Heart left ventricle (tissue), 16 donors: ENCODE results near the gene SLC6A9. TPM values are rescaled to one million over a fixed set of nuclear protein-coding genes. Genes with fewer than 3 reads are reported as not detected.

Source experiments
- ATAC-seq, 4 donors: fragments of 200-7000 bp; cut with Tn5 transposase; one replicate each; pipeline ENCODE4 v1.9.1; 2020 to 2022; ENCODE audit warnings: moderate library complexity in 4 of 4, mild to moderate bottlenecking in 3 of 4, moderate number of reproducible peaks in 1 of 4
- DNase-seq, 5 donors: peaks; one replicate each; pipeline ENCODE4 v3.0.0-alpha.2; 2020
- H3K27ac ChIP-seq, 12 donors: fragments of 200-600 bp; sonication (generic) in 4 of 12; one replicate each; pipeline versions ENCODE4 v1.5.0 to v1.8.0; 2016 to 2022; ENCODE audit warnings: mild to moderate bottlenecking in 2 of 12
- H3K27me3 ChIP-seq, 9 donors: fragments of 200-600 bp; sonication (generic) in 2 of 9; one replicate each; pipeline versions ENCODE4 v1.5.1 to v1.8.0; 2016 to 2022; ENCODE audit warnings: mild to moderate bottlenecking in 3 of 9
- H3K36me3 ChIP-seq, 9 donors: fragments of 200-600 bp; sonication (generic) in 2 of 9; one replicate each; pipeline versions ENCODE4 v1.5.0 to v1.8.0; 2018 to 2022; ENCODE audit warnings: mild to moderate bottlenecking in 2 of 9
- H3K4me1 ChIP-seq, 12 donors: fragments of 200-600 bp; sonication (generic) in 4 of 12; one replicate each; pipeline versions ENCODE4 v1.5.0 to v1.8.0; 2016 to 2022; ENCODE audit warnings: mild to moderate bottlenecking in 3 of 12
- H3K4me3 ChIP-seq, 12 donors: fragments of 200-600 bp; sonication (generic) in 4 of 12; one replicate each; pipeline versions ENCODE4 v1.5.0 to v1.8.0; 2017 to 2022; ENCODE audit warnings: mild to moderate bottlenecking in 9 of 12, moderate library complexity in 4 of 12
- H3K9me3 ChIP-seq, 12 donors: fragments of 200-600 bp; sonication (generic) in 4 of 12; one replicate each; pipeline versions ENCODE4 v1.5.0 to v1.8.0; 2016 to 2022; ENCODE audit warnings: mild to moderate bottlenecking in 1 of 12
- CTCF ChIP-seq, 12 donors: fragments of 200-600 bp; sonication (generic) in 4 of 12; IDR thresholded peaks; one replicate each; pipeline versions ENCODE4 v1.5.0 to v1.8.0; 2018 to 2022; ENCODE audit warnings: antibody characterized with exemption in 12 of 12, mild to moderate bottlenecking in 5 of 12
- POLR2A ChIP-seq, 2 donors: fragments of 450-650 bp; IDR thresholded peaks; one replicate each; pipeline ENCODE4 v1.6.1; 2017; ENCODE audit warnings: antibody characterized with exemption in 2 of 2, mild to moderate bottlenecking in 2 of 2, moderate library complexity in 2 of 2
- WGBS, 4 donors: extraction: QIAGEN DNeasy Blood & Tissue Kit in 2 of 4; methylation state at CpG; one replicate each; pipeline versions ENCODE4 v1.1.5 to v1.1.7; 2013 to 2018; 5-methylcytosine and 5-hydroxymethylcytosine counted together
- intact Hi-C, 10 donors: fragments of 100-400 bp; cut with DNase I; formaldehyde crosslinking; loops; one replicate each; pipeline versions ENCODE4 v1.11.1 to v1.14.2; 2022
- polyA plus RNA-seq, 2 donors: library from polyadenylated mRNA; stranded (reverse); fragments of 200-250 nt; gene quantifications; one replicate each; pipeline ENCODE4 v1.2.3, GENCODE V29; 2013
- total RNA-seq, 9 donors: library from RNA; depleted of rRNA in 2 of 9; stranded (reverse); fragments of >200 nt in 2 of 9; fragmentation: NEBNext Ultra II Directional in 3 of 9; extraction: Animal tissue kit (Norgen Biotek cat#: 25700) in 3 of 9; gene quantifications; one replicate each; pipeline versions ENCODE4 v1.1.0 to v1.2.4, GENCODE V29; 2016 to 2023
- donor health status: ischemic (EF 13 %, LVEDD 7.1; RV severe dilation, severe dysfunction).
- donor health status: healthy with polysubstance abuse.
- donor health status: DM: no; HTN: yes; CAD: no.
- donor health status: DM: no; HTN: no; CAD: no.
- donor health status: ischemic (EF 25% LVEDD 6.9; RV normal size, moderate dysfunction).
- donor health status: ischemic (EF 25% LVEDD 5.7; RV mildly dilated, moderate dysfunction).
- donor health status: healthy.
- donor health status: DM: yes; HTN: yes; CAD: no.
- donor health status: ischemic (EF 35%, LVEDD 5.7; RV mildly dilated, moderate dysfunction).
- donor health status: nonischemic (EF 11% LVEDD 7.7; RV severe dilation, severe dysfunction).
- donor health status: DM: yes; HTN: yes; CAD: no.
- donor health status: PGD.
- donor health status: ischemic (EF 29% LVEDD 5.4; RV normal size, mild dysfunction).
- donor health status: nonischemic (EF 23%, LVEDD 6.1; RV moderate dilation, normal function).

Gene SLC6A9
- total and polyA plus RNA-seq, 11 donors, result 0.61 to 2.4 (median 1.1) TPM

DNA sequence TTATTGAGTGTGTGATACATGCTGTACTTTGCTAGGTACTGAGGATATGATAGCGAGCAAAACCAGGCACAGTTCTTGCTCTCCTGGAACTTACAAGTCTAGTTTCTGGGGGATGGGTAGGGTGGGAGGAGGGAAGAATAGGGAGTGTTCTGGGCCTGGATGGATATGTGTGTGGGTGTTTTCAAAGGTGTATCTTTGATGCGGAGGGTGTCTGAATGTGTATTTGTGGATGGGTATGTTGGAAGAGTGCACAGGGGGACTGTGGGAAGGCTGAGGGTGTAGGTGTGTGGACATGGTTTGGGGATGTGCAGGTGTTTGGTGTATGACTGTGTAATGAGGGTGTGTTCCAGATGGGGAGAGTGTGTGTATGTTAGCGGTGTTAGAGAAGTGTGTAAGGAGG, 65.9 kb downstream of the SLC6A9 start:
- WGBS, 4 donors, result 88 to 94% (median 91%) methylated on average over 3 of the region's 3 CpGs
- Histone ChIP-seq H3K27ac (no peak overlapping the region), H3K36me3 (peaks cover 0 to 71% (median 53%) of the 10 kb centered on the region in 9 donors), H3K9me3 (no peaks in the 10 kb centered on the region), H3K27me3 (no peaks in the 10 kb centered on the region), H3K4me3 (no peak overlapping the region), H3K4me1 (peaks cover 0 to 21% (median 2%) of the 10 kb centered on the region in 12 donors)
- DNase-seq, result no peak
- no peak for ATAC-seq
- TF ChIP-seq CTCF (IDR thresholded peaks at IDR 0.05) (no peak), POLR2A (IDR thresholded peaks at IDR 0.05) (no peak)
- intact Hi-C loops, result no loop called here

DNA sequence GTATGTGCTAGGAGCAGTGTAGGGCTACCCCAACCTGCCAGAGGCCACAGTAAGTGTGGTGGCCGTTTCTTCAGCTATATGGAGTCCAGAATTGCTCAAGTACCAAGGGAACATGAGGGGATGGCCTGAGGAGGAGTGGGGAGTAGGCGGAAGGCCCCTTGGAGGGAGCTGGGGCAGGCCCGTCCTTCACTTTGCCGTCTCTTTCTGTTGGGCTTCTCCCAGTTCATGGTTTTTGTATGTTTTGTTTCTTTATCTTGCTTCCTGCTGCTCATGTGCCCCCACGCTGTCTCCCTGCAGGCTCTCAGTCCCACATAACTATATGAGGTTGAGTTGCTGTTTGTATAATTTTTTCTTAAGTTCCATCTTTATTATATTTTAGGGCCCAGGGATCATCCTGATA, 67.4 kb downstream of the SLC6A9 start:
- no peak for TF ChIP-seq CTCF (IDR thresholded peaks at IDR 0.05)
- no peak for TF ChIP-seq POLR2A (IDR thresholded peaks at IDR 0.05)
- ATAC-seq (no peak), DNase-seq (no peak)
- Histone ChIP-seq H3K27ac (no peak overlapping the region), H3K27me3 (no peaks in the 10 kb centered on the region), H3K36me3 (peaks cover 0 to 85% (median 68%) of the 10 kb centered on the region in 9 donors), H3K4me3 (no peak overlapping the region), H3K4me1 (peaks cover 0 to 14% (median 0%) of the 10 kb centered on the region in 12 donors), H3K9me3 (no peaks in the 10 kb centered on the region)
- intact Hi-C loops, result no loop called here
- WGBS, 4 donors, result 74 to 89% (median 85%) methylated on average over 5 of the region's 5 CpGs

DNA sequence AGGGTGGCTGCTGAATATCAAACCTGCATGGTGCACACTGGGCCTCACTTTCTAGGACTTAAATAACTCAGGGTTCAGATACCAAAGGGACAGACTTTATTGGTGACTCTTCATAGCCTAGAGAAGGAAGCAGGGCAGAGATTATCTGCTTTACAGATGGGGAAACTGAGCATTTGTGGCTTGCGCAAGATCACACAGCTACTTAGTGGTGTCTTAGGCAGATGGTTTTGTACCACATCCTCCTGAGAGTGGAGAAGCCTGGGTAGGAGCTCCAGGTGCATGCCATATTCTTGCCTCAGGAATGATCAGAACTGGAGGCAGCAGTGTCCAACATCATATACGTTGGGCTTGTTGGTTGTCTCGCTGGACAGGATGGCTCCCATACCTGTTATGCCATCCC, 68.3 kb downstream of the SLC6A9 start:
- H3K4me3 ChIP-seq, result no peak overlapping the region
- peaks cover 0 to 14% (median 0%) of the 10 kb centered on the region in 12 donors for H3K4me1 ChIP-seq
- H3K36me3 ChIP-seq, result peaks cover 0 to 93% (median 76%) of the 10 kb centered on the region in 9 donors
- ATAC-seq (no peak), DNase-seq (no peak)
- intact Hi-C loops, result no loop called here
- no peaks in the 10 kb centered on the region for H3K27me3 ChIP-seq
- no peaks in the 10 kb centered on the region for H3K9me3 ChIP-seq
- 90 to 100% (median 94%) methylated on average over 3 of the region's 3 CpGs for WGBS, 4 donors
- H3K27ac ChIP-seq, result no peak overlapping the region
- no peak for TF ChIP-seq POLR2A (IDR thresholded peaks at IDR 0.05)
- no peak for TF ChIP-seq CTCF (IDR thresholded peaks at IDR 0.05)

DNA sequence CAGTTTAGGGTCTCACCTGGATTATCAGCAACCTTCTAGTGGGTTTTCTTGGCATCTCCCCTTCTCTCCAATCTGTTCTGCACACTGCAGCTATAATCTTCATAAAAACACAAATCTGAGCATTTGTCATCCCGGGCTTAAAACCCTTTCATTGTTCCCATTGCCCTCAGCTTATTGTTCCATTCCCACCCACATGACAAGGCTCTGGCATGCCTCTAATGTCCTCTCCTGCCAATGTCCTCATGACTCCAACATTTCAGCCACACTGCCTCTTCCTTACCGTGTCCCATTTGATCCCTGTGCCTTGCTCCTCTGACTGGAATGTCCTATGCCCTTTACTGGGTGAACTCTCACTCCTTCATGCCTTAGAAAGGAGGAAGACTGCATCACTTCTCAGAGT, 68.9 kb downstream of the SLC6A9 start:
- no peak overlapping the region for H3K4me3 ChIP-seq
- intact Hi-C loops, result no loop called here
- H3K36me3 ChIP-seq, result peaks cover 0 to 94% (median 83%) of the 10 kb centered on the region in 9 donors
- 66 to 82% (median 76%) methylated on average over 2 of the region's 2 CpGs for WGBS, 4 donors
- no peaks in the 10 kb centered on the region for H3K9me3 ChIP-seq
- peaks cover 0 to 14% (median 0%) of the 10 kb centered on the region in 12 donors for H3K4me1 ChIP-seq
- ATAC-seq (no peak), DNase-seq (no peak)
- H3K27ac ChIP-seq, result no peak overlapping the region
- no peak for TF ChIP-seq POLR2A (IDR thresholded peaks at IDR 0.05)
- no peak for TF ChIP-seq CTCF (IDR thresholded peaks at IDR 0.05)
- H3K27me3 ChIP-seq, result no peaks in the 10 kb centered on the region
